H54 (cell line): ENCODE data around the gene SIPA1L3.
"Not testable (repeated sequence)": the region's sequence is repeated elsewhere in the genome, so short reads cannot be mapped to it uniquely, and the experiment has no call there.

Experiments
- DNase-seq: peaks from one replicate; pipeline ENCODE4 v3.0.0; 2011; ENCODE audit warnings: low spot score, mixed read lengths; ENCODE audit not compliant: insufficient read length
- FAIRE-seq: peaks from 3 replicates; lab custom pipeline; 2011; peaks lifted over from hg19 to GRCh38; lab: Jason Lieb, UNC
- POLR2A ChIP-seq: IDR thresholded peaks from 2 replicates; pipeline ENCODE4 v1.6.1; 2011; ENCODE audit warnings: low read depth, mild to moderate bottlenecking, low read length

SIPA1L3 gene

DNA sequence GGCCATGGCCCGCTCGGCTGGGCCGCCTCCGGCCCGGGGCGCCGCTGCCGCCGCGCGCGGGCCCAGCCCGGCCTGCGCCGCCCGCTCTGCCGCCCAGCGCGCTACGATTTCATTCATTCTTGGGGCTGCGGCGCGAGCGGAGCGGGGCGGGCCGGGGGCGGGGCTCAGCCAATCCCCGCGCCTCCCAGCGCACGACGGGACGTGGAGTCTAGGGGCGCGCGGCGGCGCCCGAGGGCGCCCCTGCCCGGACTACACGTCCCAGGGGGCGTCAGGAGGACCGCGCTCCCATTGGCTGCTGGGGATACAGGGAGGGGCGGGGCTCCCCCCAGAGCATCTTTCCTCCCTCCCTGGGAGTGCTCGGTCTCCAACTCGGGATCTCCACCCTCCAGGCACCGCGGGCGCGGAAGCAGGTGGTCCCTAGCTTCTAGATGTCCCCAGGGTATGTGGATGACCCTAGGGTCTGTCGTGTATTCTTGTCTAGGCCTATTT is 322.6 kb downstream of the SIPA1L3 start:
- TF ChIP-seq POLR2A, result peak; percentile 61
- DNase-seq (peak; percentile 87), FAIRE-seq (no peak)

DNA sequence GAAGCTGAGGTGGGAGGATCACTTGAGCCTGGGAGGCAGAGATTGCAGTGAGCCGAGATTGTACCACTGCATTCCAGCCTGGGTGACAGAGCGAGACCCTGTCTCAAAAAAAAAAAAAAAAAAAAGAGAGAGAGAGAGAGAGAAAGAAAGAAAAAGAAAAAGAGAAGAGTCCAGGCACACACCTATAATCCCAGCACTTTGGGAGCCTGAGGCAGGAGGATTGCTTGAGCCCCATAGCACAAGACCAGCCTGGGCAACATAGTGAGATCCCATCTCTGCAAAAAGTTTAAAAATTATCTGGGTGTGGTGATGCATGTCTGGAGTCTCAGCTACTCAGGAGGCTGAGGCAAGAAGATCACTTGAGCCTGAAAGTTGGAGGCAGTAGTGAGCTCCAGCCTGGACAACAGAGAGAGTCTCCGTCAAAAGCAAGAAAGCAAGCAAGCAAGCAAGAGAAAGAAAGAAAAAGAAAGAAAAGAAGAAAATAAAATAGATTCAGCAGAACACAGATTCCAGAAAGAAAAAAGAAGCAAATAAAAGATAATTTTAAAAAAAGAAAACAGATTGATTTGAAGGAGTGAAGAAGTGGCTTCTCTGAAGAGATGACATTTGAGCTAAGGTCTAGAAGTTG is 323.6 kb downstream of the SIPA1L3 start:
- not testable (repeated sequence) for DNase-seq, FAIRE-seq

DNA sequence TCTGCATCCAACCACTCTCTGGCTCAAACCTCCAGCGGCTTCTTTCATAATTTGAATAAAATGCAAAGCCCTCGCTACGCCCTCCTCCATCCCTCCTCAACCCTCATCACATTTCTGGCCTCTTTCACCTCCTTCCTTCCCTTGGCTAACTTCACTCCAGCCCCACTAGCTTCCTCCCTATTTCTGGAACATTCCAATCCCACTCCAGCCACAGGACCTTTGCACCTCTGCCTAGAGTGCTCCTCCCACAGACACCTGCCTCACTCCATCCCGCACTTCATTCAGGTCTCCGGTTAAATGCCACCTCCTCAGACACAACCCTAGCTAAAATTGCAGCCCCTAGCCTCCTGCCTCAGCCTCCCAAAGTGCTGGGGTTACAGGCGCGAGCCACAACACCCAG is 324.9 kb downstream of the SIPA1L3 start:
- no peak for FAIRE-seq
- TF ChIP-seq POLR2A, result no peak
- DNase-seq, result no peak

DNA sequence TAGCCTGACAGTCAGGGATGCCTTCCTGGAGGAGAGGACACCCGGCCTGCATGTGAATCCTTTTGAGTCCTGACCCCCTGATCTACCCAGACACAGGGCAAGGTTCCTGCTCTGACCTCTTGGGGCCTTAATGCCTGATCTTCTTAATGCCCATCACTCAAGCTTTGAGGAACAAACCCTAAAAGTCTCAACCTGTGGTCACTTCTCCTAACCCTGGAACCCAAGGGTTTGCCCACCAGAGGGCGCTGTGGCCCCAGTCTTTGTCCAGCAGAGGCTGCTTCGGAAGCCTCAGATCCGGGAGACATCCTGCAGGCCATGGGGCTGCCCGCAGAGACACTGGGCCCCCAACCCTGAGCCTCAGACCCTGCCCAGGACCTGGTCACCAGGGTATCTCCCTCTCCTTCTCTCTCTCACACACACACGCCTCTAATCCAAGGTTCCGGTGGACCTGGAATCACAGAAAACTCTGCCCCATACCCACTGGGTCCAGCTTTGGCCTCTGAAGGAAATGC is 326.8 kb downstream of the SIPA1L3 start:
- FAIRE-seq (no peak), DNase-seq (peak; percentile 96)
- TF ChIP-seq POLR2A, result no peak

DNA sequence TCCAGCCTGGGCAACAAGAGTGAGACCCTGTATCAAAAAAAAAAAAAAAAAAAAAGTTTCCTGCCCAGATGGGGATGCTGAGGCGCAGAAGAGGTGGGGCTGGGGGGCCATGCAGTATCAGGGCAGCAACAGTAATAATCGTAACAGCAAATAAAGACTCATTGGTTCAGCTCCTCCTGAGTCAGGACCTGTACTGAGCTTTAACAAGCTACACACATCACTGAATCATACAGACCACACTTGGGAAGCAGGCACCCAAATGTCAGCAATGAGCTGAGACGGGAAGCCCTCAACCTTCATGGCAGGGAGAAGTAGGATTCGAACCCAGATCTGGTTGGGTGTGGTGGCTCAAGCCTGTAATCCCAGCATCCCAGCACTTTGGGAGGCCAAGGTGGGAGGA is 327.6 kb downstream of the SIPA1L3 start:
- FAIRE-seq (no peak), DNase-seq (no peak)
- TF ChIP-seq POLR2A, result no peak

DNA sequence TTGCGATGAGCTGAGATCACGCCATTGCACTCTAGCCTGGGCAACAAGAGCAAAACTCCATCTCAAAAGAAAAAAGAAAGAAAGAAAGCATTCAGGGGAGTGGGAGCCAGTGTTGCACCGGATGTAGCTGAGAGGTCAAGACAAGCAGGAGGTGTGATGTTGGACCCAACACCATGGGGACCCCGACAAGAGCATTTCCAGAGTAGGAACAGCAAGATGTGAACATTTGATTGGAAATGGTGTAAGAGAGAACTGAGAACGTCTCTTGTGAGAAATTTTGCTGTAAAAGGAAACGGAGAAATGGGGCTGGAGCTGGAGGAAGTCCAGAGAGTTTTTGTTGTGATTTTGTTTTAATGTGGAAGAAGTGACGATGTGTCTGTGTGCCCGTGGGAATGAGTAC is 332.8 kb downstream of the SIPA1L3 start:
- DNase-seq, result no peak
- FAIRE-seq, result no peak
- TF ChIP-seq POLR2A, result no peak

DNA sequence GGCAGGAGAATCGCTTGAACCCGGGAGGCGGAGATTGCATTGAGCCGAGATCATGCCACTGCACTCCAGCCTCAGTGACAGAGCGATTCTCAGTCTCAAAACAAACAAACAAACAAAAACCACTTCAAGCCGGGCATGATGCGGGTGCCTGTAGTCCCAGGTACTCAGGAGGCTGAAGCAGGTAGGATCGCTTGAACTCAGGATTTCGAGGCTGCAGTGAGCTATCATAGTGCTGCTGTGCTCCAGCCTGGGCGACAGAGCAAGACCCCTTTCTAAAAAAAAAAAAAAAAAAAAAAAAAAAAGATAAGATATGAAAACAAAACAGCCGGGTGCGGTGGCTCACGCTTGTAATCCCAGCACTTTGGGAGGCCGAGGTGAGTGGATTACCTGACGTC is 336.3 kb downstream of the SIPA1L3 start:
- no peak for DNase-seq
- TF ChIP-seq POLR2A, result no peak
- no peak for FAIRE-seq

DNA sequence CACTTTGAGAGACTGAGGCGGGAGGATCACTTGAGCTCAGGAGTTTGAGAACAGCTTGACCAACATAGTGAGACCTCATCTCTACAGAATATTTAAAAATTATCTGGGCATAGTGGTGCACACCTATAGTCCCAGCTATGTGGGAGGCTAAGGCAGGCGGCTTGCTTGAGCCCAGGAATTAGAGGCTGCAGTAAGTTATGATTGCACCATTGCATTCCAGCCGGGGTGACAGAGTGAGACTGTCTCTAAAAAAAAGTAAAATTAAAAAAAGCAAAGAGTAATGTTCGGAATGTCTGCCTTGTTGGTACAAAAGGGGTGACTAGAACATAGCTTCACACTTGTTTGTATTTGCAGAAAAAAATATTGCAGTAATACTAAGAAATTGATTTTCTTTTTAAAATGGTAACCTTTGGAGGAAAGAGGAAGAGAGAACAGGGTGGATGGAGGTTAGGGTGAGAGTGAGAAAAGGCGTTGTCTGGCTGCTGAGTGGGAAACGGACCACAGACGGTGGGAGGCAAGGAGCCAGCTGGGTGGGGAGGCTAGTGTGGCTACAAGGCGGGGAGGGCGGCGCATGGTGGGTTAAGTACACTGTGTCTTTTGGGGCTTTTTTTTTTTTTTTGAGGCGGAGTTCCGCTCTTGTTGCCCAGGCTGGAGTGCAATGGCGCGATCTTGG is 339.0 kb downstream of the SIPA1L3 start:
- no peak for TF ChIP-seq POLR2A
- DNase-seq (no peak), FAIRE-seq (no peak)

DNA sequence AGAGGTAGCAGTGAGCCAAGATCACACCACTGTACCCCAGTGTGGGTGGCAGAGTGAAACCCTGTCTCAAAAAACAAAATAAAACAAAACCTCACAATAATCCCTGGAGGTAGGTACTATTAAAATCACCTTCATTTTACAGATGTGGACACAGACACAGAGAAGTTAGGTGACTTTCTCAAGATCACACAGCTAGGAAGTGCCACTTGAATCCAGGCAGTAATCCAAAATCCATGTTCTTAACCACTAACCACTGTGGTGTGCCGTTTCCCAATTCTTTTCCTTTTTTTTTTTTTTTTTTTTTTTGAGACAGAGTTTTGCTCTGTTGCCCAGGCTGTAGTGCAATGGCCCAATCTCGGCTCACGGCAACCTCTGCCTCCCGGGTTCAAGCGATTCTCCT is 340.1 kb downstream of the SIPA1L3 start:
- DNase-seq, result no peak
- FAIRE-seq, result no peak
- TF ChIP-seq POLR2A, result no peak

DNA sequence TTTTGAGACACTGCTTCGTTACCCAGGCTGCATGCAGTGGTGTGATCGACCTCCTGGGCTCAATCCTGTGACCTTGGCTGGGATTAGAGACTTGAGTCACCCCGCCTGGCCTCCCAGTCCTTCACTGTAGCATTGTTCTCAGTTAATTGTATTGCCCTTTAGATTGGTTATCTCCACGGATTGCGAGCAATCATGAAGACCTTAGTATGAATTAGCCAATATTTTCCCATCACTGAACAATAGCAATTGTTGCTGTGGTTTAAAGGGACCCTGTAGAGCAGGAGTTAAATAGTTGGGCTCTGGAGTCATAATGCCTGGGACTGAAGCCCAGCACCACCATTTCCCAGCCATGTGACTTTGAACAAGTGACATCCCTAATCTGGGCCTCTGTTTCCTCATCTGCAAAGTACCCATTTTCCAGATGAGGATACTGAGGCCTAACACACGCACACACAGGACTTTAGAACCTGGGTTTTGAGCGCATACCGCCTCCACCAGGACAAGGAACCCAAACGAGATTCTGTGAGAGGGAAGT is 340.8 kb downstream of the SIPA1L3 start:
- no peak for DNase-seq
- TF ChIP-seq POLR2A, result no peak
- FAIRE-seq, result no peak

DNA sequence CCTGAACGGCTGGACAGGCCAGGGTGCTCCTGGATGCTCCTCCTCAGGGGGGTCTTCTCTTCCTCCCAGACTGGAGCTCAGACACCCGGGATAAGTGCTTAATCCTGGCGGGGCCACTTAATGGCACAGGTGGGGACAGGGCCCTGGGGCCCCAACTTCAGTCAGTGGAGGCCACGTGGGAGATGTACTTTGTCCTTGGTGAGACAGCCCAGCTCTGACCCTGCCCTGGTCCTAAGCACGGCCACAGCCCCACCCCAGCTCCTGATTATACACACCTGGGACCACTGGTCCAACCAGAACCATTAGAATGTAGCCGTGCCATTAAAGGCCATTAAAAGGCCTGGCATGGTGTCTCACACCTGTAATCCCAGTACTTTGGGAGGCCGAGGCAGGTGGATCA is 341.4 kb downstream of the SIPA1L3 start:
- FAIRE-seq (no peak), DNase-seq (no peak)
- TF ChIP-seq POLR2A, result no peak

DNA sequence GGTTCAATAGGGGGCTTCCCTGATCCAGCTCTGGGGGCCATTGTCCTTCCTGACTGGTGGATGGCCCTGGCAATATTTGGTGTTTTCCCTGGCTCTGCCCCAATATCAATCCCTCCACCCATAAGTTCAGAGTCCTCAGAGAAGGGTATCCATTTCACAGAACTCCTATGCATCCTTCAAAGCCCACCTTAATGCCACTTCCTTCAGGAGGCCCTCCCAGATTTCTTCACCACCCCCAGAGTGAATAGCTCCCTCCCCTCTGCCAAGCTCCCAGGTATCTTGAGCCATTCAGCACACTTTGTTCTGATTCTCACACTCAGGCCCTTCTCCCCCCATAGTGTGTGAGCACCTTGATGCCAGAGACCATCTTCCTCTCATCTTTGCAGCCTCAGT is 343.4 kb downstream of the SIPA1L3 start:
- FAIRE-seq, result no peak
- no peak for DNase-seq
- no peak for TF ChIP-seq POLR2A

DNA sequence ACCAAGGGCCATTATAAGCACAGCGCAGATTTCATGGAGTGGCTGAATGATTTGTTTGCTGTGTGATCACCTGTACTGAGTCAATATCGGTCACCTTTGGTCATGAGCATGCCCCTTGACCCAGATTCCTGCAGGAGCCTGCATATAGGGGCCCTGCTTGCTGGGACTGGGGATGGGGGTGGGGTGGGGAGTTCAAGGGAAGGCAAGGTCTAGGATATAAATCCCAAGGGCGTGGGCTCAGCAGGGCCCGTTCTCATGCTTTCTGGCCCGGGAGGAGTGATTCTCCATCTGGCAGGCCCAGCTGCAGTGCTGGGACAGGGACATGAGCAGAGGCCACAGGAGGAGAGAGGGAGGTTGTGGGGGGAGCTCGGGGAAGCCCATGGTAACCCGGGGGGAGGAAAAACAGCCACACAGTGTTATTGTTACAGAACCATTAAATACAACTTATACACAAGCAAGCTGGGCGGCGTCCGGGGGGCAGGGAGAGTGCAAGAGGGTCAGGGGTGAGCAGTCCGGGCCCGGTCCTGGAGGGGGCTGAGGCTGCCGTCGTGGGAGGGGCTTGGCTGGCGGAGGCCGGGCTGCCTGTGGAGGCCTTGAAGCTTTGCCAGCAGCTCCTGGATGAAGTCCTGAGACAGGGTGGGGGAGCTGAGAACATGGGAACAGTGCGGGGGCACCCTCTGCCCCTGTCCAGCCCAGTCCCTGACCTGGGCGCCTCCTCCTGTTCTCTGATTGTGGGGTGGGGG is 344.0 kb downstream of the SIPA1L3 start:
- FAIRE-seq (no peak), DNase-seq (no peak)
- TF ChIP-seq POLR2A, result no peak

DNA sequence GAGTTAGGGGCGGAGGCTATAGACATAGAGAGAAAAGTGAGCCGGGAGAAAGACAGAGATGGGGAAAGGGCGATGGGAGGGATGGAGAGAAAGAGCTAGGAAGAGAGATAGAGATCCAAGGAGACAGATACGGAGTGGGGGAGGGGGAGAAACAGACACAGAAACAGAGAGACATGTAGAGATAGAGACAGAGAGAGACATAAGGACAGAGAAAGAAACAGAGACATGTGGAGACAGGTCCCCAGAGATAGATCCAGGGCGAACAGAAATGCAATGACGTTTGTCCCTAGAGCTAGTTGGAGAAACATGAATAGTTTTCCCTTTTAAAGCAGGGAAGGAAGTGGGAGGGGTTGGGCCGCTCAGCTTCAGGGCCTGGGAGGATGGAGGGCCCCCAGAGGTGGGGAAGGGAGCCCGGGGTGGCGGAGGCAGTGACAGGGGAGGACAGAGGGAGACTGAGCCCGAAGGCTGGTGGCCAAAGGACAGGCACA is 344.6 kb downstream of the SIPA1L3 start:
- TF ChIP-seq POLR2A, result no peak
- DNase-seq (no peak), FAIRE-seq (no peak)
